Loucy (cell line): ENCODE data around the gene RICTOR.

Experiments
- H2AFZ ChIP-seq: fragments of 200-600 bp; sonication (generic); 2 replicates; pipeline ENCODE4 v1.6.0; 2016; ENCODE audit warnings: antibody characterized with exemption, mild to moderate bottlenecking, low read length, moderate library complexity
- H3F3A ChIP-seq: fragments of 200-600 bp; 2 replicates; pipeline ENCODE4 v1.6.0; 2016; ENCODE audit warnings: antibody characterized with exemption, low read depth, mild to moderate bottlenecking
- H3K27me3 ChIP-seq: fragments of 200-600 bp; sonication (generic); 2 replicates; pipeline ENCODE4 v1.6.1; 2014; ENCODE audit warnings: low read length, mild to moderate bottlenecking; ENCODE audit not compliant: insufficient read depth, poor library complexity, severe bottlenecking
- H3K36me3 ChIP-seq: fragments of 200-600 bp; sonication (generic); 2 replicates; pipeline ENCODE4 v1.6.1; 2016; ENCODE audit warnings: low read length; ENCODE audit not compliant: insufficient read depth
- H3K4me1 ChIP-seq: fragments of 200-600 bp; sonication (generic); 2 replicates; pipeline ENCODE4 v1.5.1; 2014; ENCODE audit warnings: low read length, mild to moderate bottlenecking; ENCODE audit not compliant: insufficient read depth, poor library complexity, severe bottlenecking
- H3K4me2 ChIP-seq: fragments of 200-600 bp; sonication (generic); 2 replicates; pipeline ENCODE4 v1.6.0; 2014; ENCODE audit warnings: antibody characterized with exemption, low read length, low read depth, mild to moderate bottlenecking; ENCODE audit not compliant: poor library complexity, severe bottlenecking
- H3K4me3 ChIP-seq: fragments of 200-600 bp; sonication (generic); 2 replicates; pipeline ENCODE4 v1.5.1; 2014; ENCODE audit warnings: low read length, mild to moderate bottlenecking, mixed read lengths; ENCODE audit not compliant: poor library complexity, severe bottlenecking
- H3K79me2 ChIP-seq: fragments of 200-600 bp; sonication (generic); 2 replicates; pipeline ENCODE4 v1.6.1; 2014; ENCODE audit warnings: low read length; ENCODE audit not compliant: insufficient read depth
- H3K9ac ChIP-seq: fragments of 200-600 bp; sonication (generic); 2 replicates; pipeline ENCODE4 v1.6.0; 2014; ENCODE audit warnings: mild to moderate bottlenecking, low read depth, low read length, moderate library complexity; ENCODE audit not compliant: poor library complexity, severe bottlenecking
- H3K9me2 ChIP-seq: fragments of 200-600 bp; sonication (generic); replicated peaks from 2 replicates; pipeline ENCODE4 v1.6.1; 2016; ENCODE audit warnings: low read depth, low read length, mixed read lengths
- H3K9me3 ChIP-seq: fragments of 200-600 bp; sonication (generic); 2 replicates; pipeline ENCODE4 v1.6.1; 2014; ENCODE audit warnings: mild to moderate bottlenecking, antibody characterized with exemption, low read length, low read depth; ENCODE audit not compliant: insufficient read depth
- H4K20me1 ChIP-seq: fragments of 200-600 bp; sonication (generic); 2 replicates; pipeline ENCODE4 v1.6.0; 2014; ENCODE audit warnings: antibody characterized with exemption, low read length, mild to moderate bottlenecking; ENCODE audit not compliant: insufficient read depth, poor library complexity, severe bottlenecking
- CTCF ChIP-seq: fragments of 200-600 bp; sonication (generic); conservative IDR thresholded peaks from 2 replicates; pipeline ENCODE4 v1.5.1; 2014; ENCODE audit warnings: mild to moderate bottlenecking, antibody characterized with exemption, low read length
- EZH2phosphoT487 ChIP-seq: fragments of 200-600 bp; IDR thresholded peaks from 2 replicates; pipeline ENCODE4 v1.6.1; 2018; ENCODE audit warnings: antibody characterized with exemption, mild to moderate bottlenecking, moderate library complexity, borderline replicate concordance

RICTOR gene

GRCh38 chr5:39117401-39117800 is 43.2 kb upstream of the RICTOR start:
- Histone ChIP-seq H4K20me1 (no peaks in the 10 kb centered on the region), H3K36me3 (peaks cover 88% of the 10 kb centered on the region), H2AFZ (no peak overlapping the region), H3K9me2 (no peaks in the 10 kb centered on the region), H3K9me3 (no peaks in the 10 kb centered on the region), H3K79me2 (no peaks in the 10 kb centered on the region), H3K9ac (no peak overlapping the region), H3K4me3 (no peak overlapping the region), H3F3A (no peaks in the 10 kb centered on the region), H3K27me3 (no peaks in the 10 kb centered on the region), H3K4me1 (no peaks in the 10 kb centered on the region), H3K4me2 (no peak overlapping the region)
- TF ChIP-seq EZH2phosphoT487 (no peak), CTCF (no peak)

GRCh38 chr5:39116344-39117170 is 42.4 kb upstream of the RICTOR start:
- H3K27me3 ChIP-seq = no peaks in the 10 kb centered on the region
- H3K9ac ChIP-seq = no peak overlapping the region
- no peak overlapping the region for H3K4me2 ChIP-seq
- H3F3A ChIP-seq = no peaks in the 10 kb centered on the region
- H3K36me3 ChIP-seq = peaks cover 82% of the 10 kb centered on the region
- H3K79me2 ChIP-seq = no peaks in the 10 kb centered on the region
- no peaks in the 10 kb centered on the region for H3K9me2 ChIP-seq
- H3K4me3 ChIP-seq = no peak overlapping the region
- no peaks in the 10 kb centered on the region for H3K4me1 ChIP-seq
- H4K20me1 ChIP-seq = no peaks in the 10 kb centered on the region
- TF ChIP-seq CTCF (no peak), EZH2phosphoT487 (no peak)
- H2AFZ ChIP-seq = no peak overlapping the region
- H3K9me3 ChIP-seq = no peaks in the 10 kb centered on the region

- H3F3A ChIP-seq = no peaks in the 10 kb centered on the region
- no peaks in the 10 kb centered on the region for H3K9me3 ChIP-seq
- H3K79me2 ChIP-seq = no peaks in the 10 kb centered on the region
- no peak overlapping the region for H3K4me3 ChIP-seq
- H4K20me1 ChIP-seq = no peaks in the 10 kb centered on the region
- H3K9me2 ChIP-seq = no peaks in the 10 kb centered on the region
- no peak overlapping the region for H2AFZ ChIP-seq
- H3K27me3 ChIP-seq = no peaks in the 10 kb centered on the region
- H3K4me1 ChIP-seq = no peaks in the 10 kb centered on the region
- no peak overlapping the region for H3K4me2 ChIP-seq
- TF ChIP-seq EZH2phosphoT487 (no peak), CTCF (no peak)
- no peak overlapping the region for H3K9ac ChIP-seq
- peaks cover 78% of the 10 kb centered on the region for H3K36me3 ChIP-seq
Observed at GRCh38 chr5:39115644-39116343, 41.6 kb upstream of the RICTOR start.
